ENCODE results near the gene CASP10. TPM values are rescaled to one million over a fixed set of nuclear protein-coding genes. Genes with fewer than 3 reads are reported as not detected.

Gene CASP10
- total RNA-seq, 3 donors from 2014 or later, result 5.7 to 13.1 (median 9.6) TPM

- Histone ChIP-seq H3K27ac (no peak overlapping the region), H3K36me3 (no peaks in the 10 kb centered on the region)
- no peak for DNase-seq (ENCODE audit: low spot score in 2 of 2)
Measured at GRCh38 chr2:201200345-201200744, 17.4 kb downstream of the CASP10 start.

GRCh38 chr2:201201371-201201770 is 18.4 kb downstream of the CASP10 start:
- Histone ChIP-seq H3K27me3 (no peaks in the 10 kb centered on the region), H3K9me3 (no peaks in the 10 kb centered on the region), H3K4me1 (no peaks in the 10 kb centered on the region), H3K27ac (no peak overlapping the region), H3K36me3 (no peaks in the 10 kb centered on the region), H3K4me3 (no peak overlapping the region)
- TF ChIP-seq POLR2AphosphoS5 (IDR thresholded peaks at IDR 0.05) (no peak), CTCF (IDR thresholded peaks at IDR 0.05) (no peak), POLR2A (IDR thresholded peaks at IDR 0.05) (no peak)
- intact Hi-C loops (cut with DNase I; ENCODE audit: low total_unique reads), result no loop called here
- no peak for DNase-seq (ENCODE audit: low spot score in 2 of 2)

More at GRCh38 chr2:201200345-201200744, 17.4 kb downstream of the CASP10 start:
- TF ChIP-seq POLR2AphosphoS5 (IDR thresholded peaks at IDR 0.05) (no peak), CTCF (IDR thresholded peaks at IDR 0.05) (no peak), POLR2A (IDR thresholded peaks at IDR 0.05) (no peak)
- no peaks in the 10 kb centered on the region for H3K9me3 ChIP-seq
- no peaks in the 10 kb centered on the region for H3K27me3 ChIP-seq
- no peak overlapping the region for H3K4me3 ChIP-seq
- intact Hi-C loops (cut with DNase I; ENCODE audit: low total_unique reads), result no loop called here
- H3K4me1 ChIP-seq, result no peaks in the 10 kb centered on the region

- no peaks in the 10 kb centered on the region for H3K4me1 ChIP-seq
- no peak for DNase-seq (ENCODE audit: low spot score in 2 of 2)
- no peaks in the 10 kb centered on the region for H3K9me3 ChIP-seq
- H3K36me3 ChIP-seq, result no peaks in the 10 kb centered on the region
- H3K4me3 ChIP-seq, result no peak overlapping the region
- TF ChIP-seq CTCF (IDR thresholded peaks at IDR 0.05) (no peak), POLR2A (IDR thresholded peaks at IDR 0.05) (no peak), POLR2AphosphoS5 (IDR thresholded peaks at IDR 0.05) (no peak)
- no peaks in the 10 kb centered on the region for H3K27me3 ChIP-seq
- intact Hi-C loops (cut with DNase I; ENCODE audit: low total_unique reads), result no loop called here
- no peak overlapping the region for H3K27ac ChIP-seq
Measured at GRCh38 chr2:201203916-201204654, 21.1 kb downstream of the CASP10 start.

- Histone ChIP-seq H3K9me3 (no peaks in the 10 kb centered on the region), H3K4me3 (no peak overlapping the region), H3K36me3 (no peaks in the 10 kb centered on the region), H3K4me1 (no peaks in the 10 kb centered on the region), H3K27me3 (no peaks in the 10 kb centered on the region), H3K27ac (no peak overlapping the region)
- no peak for DNase-seq (ENCODE audit: low spot score in 2 of 2)
- intact Hi-C loops (cut with DNase I; ENCODE audit: low total_unique reads), result no loop called here
- TF ChIP-seq POLR2AphosphoS5 (IDR thresholded peaks at IDR 0.05) (no peak), POLR2A (IDR thresholded peaks at IDR 0.05) (no peak), CTCF (IDR thresholded peaks at IDR 0.05) (no peak)
Measured at GRCh38 chr2:201204655-201205514, 21.9 kb downstream of the CASP10 start.

- no peaks in the 10 kb centered on the region for H3K27me3 ChIP-seq
- H3K4me1 ChIP-seq, result no peaks in the 10 kb centered on the region
- H3K27ac ChIP-seq, result no peak overlapping the region
- TF ChIP-seq POLR2AphosphoS5 (IDR thresholded peaks at IDR 0.05), result no peak
- no peak for TF ChIP-seq POLR2A (IDR thresholded peaks at IDR 0.05)
- TF ChIP-seq CTCF (IDR thresholded peaks at IDR 0.05), result no peak
- no peaks in the 10 kb centered on the region for H3K36me3 ChIP-seq
- H3K9me3 ChIP-seq, result no peaks in the 10 kb centered on the region
- no peak for DNase-seq (ENCODE audit: low spot score in 2 of 2)
- intact Hi-C loops (cut with DNase I; ENCODE audit: low total_unique reads), result no loop called here
- H3K4me3 ChIP-seq, result no peak overlapping the region
Measured at GRCh38 chr2:201205515-201205849, 22.5 kb downstream of the CASP10 start.

Measured in breast epithelium (tissue), 4 donors.